Vagina (tissue), 2 donors: ENCODE data around the gene CDS2.

Experiments
- POLR2A ChIP-seq, 2 donors: fragments of 450-650 bp; IDR thresholded peaks; one replicate each; pipeline ENCODE4 v1.6.1; 2017; ENCODE audit warnings: antibody characterized with exemption in 2 of 2, mild to moderate bottlenecking in 2 of 2, moderate library complexity in 2 of 2
- POLR2AphosphoS5 ChIP-seq, 2 donors: sonication (generic); formaldehyde crosslinking; IDR thresholded peaks; one replicate each; pipeline ENCODE4 v1.9.0; 2017; ENCODE audit warnings: antibody characterized with exemption in 2 of 2, mild to moderate bottlenecking in 2 of 2, low read depth in 1 of 2; ENCODE audit not compliant: insufficient read depth in 1 of 2
- TF ChIP-seq, protein P1 (sequence below), 3 experiments: fragments of 450-650 bp in 2 of 3; fragments of 200-600 bp in 1 of 3; sonication (generic) in 1 of 3; IDR thresholded peaks; one replicate each; pipeline ENCODE4 v1.5.1; 2017 to 2019; ENCODE audit warnings: antibody characterized with exemption in 3 of 3, mild to moderate bottlenecking in 2 of 3, moderate library complexity in 2 of 3

- TF ChIP-seq, protein P1, sequence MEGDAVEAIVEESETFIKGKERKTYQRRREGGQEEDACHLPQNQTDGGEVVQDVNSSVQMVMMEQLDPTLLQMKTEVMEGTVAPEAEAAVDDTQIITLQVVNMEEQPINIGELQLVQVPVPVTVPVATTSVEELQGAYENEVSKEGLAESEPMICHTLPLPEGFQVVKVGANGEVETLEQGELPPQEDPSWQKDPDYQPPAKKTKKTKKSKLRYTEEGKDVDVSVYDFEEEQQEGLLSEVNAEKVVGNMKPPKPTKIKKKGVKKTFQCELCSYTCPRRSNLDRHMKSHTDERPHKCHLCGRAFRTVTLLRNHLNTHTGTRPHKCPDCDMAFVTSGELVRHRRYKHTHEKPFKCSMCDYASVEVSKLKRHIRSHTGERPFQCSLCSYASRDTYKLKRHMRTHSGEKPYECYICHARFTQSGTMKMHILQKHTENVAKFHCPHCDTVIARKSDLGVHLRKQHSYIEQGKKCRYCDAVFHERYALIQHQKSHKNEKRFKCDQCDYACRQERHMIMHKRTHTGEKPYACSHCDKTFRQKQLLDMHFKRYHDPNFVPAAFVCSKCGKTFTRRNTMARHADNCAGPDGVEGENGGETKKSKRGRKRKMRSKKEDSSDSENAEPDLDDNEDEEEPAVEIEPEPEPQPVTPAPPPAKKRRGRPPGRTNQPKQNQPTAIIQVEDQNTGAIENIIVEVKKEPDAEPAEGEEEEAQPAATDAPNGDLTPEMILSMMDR (IDR thresholded peaks at IDR 0.05), result no peak
- TF ChIP-seq POLR2AphosphoS5 (IDR thresholded peaks at IDR 0.05; ENCODE audit: insufficient read depth in 1 of 2, low read depth in 1 of 2) (no peak), POLR2A (IDR thresholded peaks at IDR 0.05) (no peak)
Observed at GRCh38 chr20:5145365-5146098, 18.7 kb downstream of the CDS2 start.
